ENCODE results near the gene PRAMEF12.
"Not testable (repeated sequence)": the region's sequence is repeated elsewhere in the genome, so short reads cannot be mapped to it uniquely, and the experiment has no call there.

The PRAMEF12 gene

DNA sequence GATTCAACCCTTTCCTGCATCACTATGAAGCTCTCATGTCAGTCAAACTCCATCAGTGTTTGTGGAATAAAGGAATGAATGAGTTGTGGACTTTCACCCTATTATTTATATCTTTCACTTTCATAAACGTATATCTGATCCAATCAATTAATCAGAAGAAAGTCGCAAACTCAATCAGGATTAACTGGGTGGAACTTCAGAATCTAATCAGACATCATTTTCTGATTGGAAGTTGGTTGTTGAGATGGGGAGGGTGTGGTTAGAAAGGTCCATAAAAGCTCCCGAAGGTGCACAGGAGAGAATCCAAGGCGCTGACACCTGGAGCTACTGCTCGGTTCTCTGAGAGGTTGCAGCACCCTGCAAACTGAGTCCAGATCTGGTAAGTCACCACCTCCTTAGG lies at the start of gene PRAMEF12:
Gene PRAMEF12, plus strand, starts transcription at position 301 of the 400 bp plus-strand sequence. CDS start 1,130 bp downstream, outside the sequence.
- no peak for DNase-seq (ENCODE audit: low spot score)

GRCh38 chr1:12728391-12728790 lies 45.1 kb upstream of the PRAMEF12 start:
- DNase-seq (ENCODE audit: low spot score) = no peak

- peak; percentile 59 for DNase-seq (ENCODE audit: low spot score)
These were observed 43.4 kb upstream of the PRAMEF12 start for GRCh38 chr1:12730156-12730555.

GRCh38 chr1:12731084-12731483 lies 42.5 kb upstream of the PRAMEF12 start:
- DNase-seq (ENCODE audit: low spot score) = not testable (repeated sequence)

DNA sequence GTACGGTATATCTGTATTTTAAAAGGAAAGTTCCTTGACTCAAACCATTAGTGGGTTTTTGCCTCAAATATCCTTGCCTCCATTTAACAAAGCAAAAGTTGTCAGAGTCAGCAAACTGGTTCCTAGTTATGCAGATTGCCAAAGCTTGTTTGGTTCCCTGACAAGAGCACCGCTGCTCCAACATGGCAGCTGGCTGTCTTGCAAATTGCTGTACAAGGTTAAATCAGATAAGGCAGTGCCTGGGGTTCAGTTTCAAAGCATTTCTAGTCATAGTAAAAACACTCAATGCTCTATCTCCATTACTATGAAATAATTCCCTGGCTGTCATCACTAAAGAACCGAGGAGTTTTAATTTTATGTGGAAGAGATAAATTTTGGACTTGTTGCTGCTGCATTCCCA lies 38.9 kb upstream of the PRAMEF12 start:
- no peak for DNase-seq (ENCODE audit: low spot score)

- no peak for DNase-seq (ENCODE audit: low spot score)
These were observed 34.6 kb upstream of the PRAMEF12 start for GRCh38 chr1:12738934-12739333.

GRCh38 chr1:12739613-12740012 lies 33.9 kb upstream of the PRAMEF12 start:
- DNase-seq (ENCODE audit: low spot score) = no peak

GRCh38 chr1:12741946-12742345 lies 31.6 kb upstream of the PRAMEF12 start:
- no peak for DNase-seq (ENCODE audit: low spot score)

GRCh38 chr1:12745126-12745991 lies 28.2 kb upstream of the PRAMEF12 start:
- DNase-seq (ENCODE audit: low spot score) = no peak

GRCh38 chr1:12745992-12746323 lies 27.6 kb upstream of the PRAMEF12 start, which contains the start of gene CFAP107:
Gene CFAP107 (plus strand): TSS chr1:12746200. CDS start chr1:12746431, 231 bp downstream.
- no peak for DNase-seq (ENCODE audit: low spot score)

- no peak for DNase-seq (ENCODE audit: low spot score)
These were observed 24.7 kb upstream of the PRAMEF12 start for GRCh38 chr1:12748778-12749355.

GRCh38 chr1:12754738-12755137 lies 18.8 kb upstream of the PRAMEF12 start:
- no peak for DNase-seq (ENCODE audit: low spot score)

GRCh38 chr1:12756273-12756672 lies 17.3 kb upstream of the PRAMEF12 start:
- peak; percentile 13 for DNase-seq (ENCODE audit: low spot score)

- no peak for DNase-seq (ENCODE audit: low spot score)
These were observed 16.6 kb upstream of the PRAMEF12 start for GRCh38 chr1:12756768-12757413.

DNA sequence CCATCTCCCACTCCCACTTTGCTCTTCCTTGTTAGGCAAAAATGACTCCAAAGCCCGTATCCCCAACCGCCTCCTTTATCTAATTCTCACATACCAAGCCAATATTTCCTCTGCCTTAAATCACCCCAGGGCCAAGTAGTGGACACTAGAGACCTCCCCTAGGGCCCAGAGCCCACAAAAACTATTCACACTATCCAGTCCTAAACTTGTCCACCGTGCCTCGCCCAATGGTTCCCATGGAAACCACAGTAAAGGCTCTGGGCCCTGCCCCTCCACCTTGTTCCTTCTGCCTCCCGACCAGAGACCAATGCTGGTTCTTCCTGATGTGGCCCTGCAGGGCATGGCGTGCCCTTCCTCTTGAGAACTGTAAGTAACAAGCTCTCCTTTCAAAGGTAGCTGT lies 15.7 kb upstream of the PRAMEF12 start:
- no peak for DNase-seq (ENCODE audit: low spot score)

- no peak for DNase-seq (ENCODE audit: low spot score)
These were observed 13.2 kb upstream of the PRAMEF12 start for GRCh38 chr1:12760256-12760795.

- no peak for DNase-seq (ENCODE audit: low spot score)
These were observed 11.8 kb upstream of the PRAMEF12 start for GRCh38 chr1:12761781-12762180.

- DNase-seq (ENCODE audit: low spot score) = no peak
These were observed 10.8 kb upstream of the PRAMEF12 start for GRCh38 chr1:12762766-12763165.

GRCh38 chr1:12763479-12763878 lies 10.1 kb upstream of the PRAMEF12 start:
- no peak for DNase-seq (ENCODE audit: low spot score)

- DNase-seq (ENCODE audit: low spot score) = no peak
These were observed 9.5 kb upstream of the PRAMEF12 start for GRCh38 chr1:12764016-12764415.

GRCh38 chr1:12769031-12769430 lies 4.5 kb upstream of the PRAMEF12 start:
- DNase-seq (ENCODE audit: low spot score) = no peak

DNA sequence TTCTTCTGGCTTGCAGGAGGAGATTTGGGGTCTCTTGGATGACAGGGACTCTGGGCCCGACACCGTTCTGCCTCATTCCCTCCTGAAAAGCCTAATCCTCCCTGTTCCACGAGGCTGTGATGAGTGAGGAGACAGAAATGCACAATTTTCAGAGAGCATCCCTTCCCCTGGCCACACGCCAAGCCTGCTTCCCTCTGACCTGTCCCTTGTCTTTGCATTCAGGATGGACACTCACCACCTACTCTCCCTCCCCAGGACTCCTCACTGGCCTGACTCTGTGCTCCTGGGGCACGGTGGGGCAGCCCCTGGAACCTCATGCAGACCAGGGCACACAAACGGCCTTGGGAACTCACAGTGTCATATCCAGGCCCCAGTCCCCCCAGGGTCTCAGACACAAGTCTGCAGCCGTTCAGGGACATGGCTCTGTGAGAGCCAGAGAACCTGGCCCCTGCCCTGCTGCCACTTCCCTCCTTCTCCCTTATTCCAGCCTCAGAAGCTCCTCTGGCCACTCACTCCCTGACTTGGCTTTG lies 3.5 kb upstream of the PRAMEF12 start:
- no peak for DNase-seq (ENCODE audit: low spot score)

DNA sequence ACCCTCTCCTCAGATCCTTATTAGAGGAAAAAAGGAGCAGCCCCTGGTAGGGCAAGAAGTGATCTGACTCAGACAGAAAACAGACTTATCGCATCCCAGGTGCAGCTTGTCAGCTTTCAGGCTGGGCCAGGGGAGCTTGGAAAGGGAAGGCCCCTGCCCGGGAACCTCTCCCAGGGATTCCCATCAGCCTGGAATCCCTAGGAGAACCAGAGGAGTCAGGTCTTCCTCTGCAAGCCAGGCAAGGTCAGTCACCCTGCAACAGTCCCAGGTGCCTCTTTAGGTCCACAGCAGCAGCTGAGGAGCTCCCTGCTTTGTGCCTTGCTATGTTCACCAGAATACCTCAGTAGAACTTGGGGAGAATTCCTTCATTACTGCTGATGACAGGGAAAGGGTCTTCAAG lies 2.9 kb upstream of the PRAMEF12 start:
- no peak for DNase-seq (ENCODE audit: low spot score)

Data from kidney tubule cell (primary cell).